Sigmoid colon (tissue), 7 donors: ENCODE data around the gene PLEKHG2. TPM values are rescaled to one million over a fixed set of nuclear protein-coding genes. Genes with fewer than 3 reads are reported as not detected.

ENCODE experiments used
- DNase-seq: peaks from one replicate; pipeline ENCODE4 v3.0.0-alpha.2; 2019
- H3K27ac ChIP-seq, 4 donors: fragments of 200-600 bp; sonication (generic); one replicate each; pipeline ENCODE4 v1.5.1; 2016 to 2019; ENCODE audit warnings: mild to moderate bottlenecking in 1 of 4
- H3K27me3 ChIP-seq, 3 donors: fragments of 200-600 bp; sonication (generic); one replicate each; pipeline ENCODE4 v1.5.1; 2019; ENCODE audit warnings: mild to moderate bottlenecking in 1 of 3
- H3K36me3 ChIP-seq, 4 donors: fragments of 200-600 bp; sonication (generic); one replicate each; pipeline ENCODE4 v1.5.1; 2016 to 2019
- H3K4me1 ChIP-seq, 4 donors: fragments of 200-600 bp; sonication (generic); one replicate each; pipeline ENCODE4 v1.5.1; 2017 to 2019
- H3K4me3 ChIP-seq, 4 donors: fragments of 200-600 bp; sonication (generic); one replicate each; pipeline ENCODE4 v1.5.1; 2017 to 2019; ENCODE audit warnings: mild to moderate bottlenecking in 2 of 4, moderate library complexity in 1 of 4
- H3K9me3 ChIP-seq, 4 donors: fragments of 200-600 bp in 3 of 4; sonication (generic) in 3 of 4; one replicate each; pipeline versions ENCODE4 v1.5.1 to v1.6.1; 2013 to 2019
- EP300 ChIP-seq, 4 donors: sonication (generic); formaldehyde crosslinking; IDR thresholded peaks; one replicate each; pipeline ENCODE4 v1.6.1; 2017; ENCODE audit warnings: antibody characterized with exemption in 4 of 4
- POLR2A ChIP-seq, 2 donors: fragments of 450-650 bp; IDR thresholded peaks; one replicate each; pipeline ENCODE4 v1.6.1; 2016; ENCODE audit warnings: antibody characterized with exemption in 2 of 2, mild to moderate bottlenecking in 2 of 2, moderate library complexity in 2 of 2
- POLR2AphosphoS5 ChIP-seq, 4 donors: sonication (generic); formaldehyde crosslinking; IDR thresholded peaks; one replicate each; pipeline ENCODE4 v1.6.1; 2017; ENCODE audit warnings: antibody characterized with exemption in 4 of 4
- whole genome bisulfite sequencing, 2 donors: extraction: QIAGEN DNeasy Blood & Tissue Kit; methylation state at CpG; one replicate each; pipeline ENCODE4 v1.1.7; 2013; 5-methylcytosine and 5-hydroxymethylcytosine counted together
- intact Hi-C: fragments of 100-400 bp; cut with DNase I; formaldehyde crosslinking; loops from one replicate; pipeline ENCODE4 v1.15.1; 2023
- polyA plus RNA-seq, 3 donors: library from polyadenylated mRNA; stranded (reverse); fragments of 200-250 nt; gene quantifications; one replicate each; pipeline ENCODE4 v1.2.3, GENCODE V29; 2013
- total RNA-seq, 4 donors: library from RNA; depleted of rRNA; stranded (reverse); fragments of >200 nt; gene quantifications; one replicate each; pipeline ENCODE4 v1.1.0, GENCODE V29; 2016
- TF ChIP-seq, protein P1 (sequence below), 4 experiments: fragments of 450-650 bp in 3 of 4; fragments of 200-600 bp in 1 of 4; IDR thresholded peaks; one replicate each; pipeline ENCODE4 v1.5.1; 2016 to 2019; ENCODE audit warnings: antibody characterized with exemption in 4 of 4, mild to moderate bottlenecking in 3 of 4, moderate library complexity in 2 of 4
- donor health status: healthy with polysubstance abuse.
- donor health status: Bipolar disorder and iron deficiency.
- donor health status: healthy.

The PLEKHG2 gene
- total and polyA plus RNA-seq, 7 donors = 0.60 to 28.8 (median 10.7) TPM

DNA sequence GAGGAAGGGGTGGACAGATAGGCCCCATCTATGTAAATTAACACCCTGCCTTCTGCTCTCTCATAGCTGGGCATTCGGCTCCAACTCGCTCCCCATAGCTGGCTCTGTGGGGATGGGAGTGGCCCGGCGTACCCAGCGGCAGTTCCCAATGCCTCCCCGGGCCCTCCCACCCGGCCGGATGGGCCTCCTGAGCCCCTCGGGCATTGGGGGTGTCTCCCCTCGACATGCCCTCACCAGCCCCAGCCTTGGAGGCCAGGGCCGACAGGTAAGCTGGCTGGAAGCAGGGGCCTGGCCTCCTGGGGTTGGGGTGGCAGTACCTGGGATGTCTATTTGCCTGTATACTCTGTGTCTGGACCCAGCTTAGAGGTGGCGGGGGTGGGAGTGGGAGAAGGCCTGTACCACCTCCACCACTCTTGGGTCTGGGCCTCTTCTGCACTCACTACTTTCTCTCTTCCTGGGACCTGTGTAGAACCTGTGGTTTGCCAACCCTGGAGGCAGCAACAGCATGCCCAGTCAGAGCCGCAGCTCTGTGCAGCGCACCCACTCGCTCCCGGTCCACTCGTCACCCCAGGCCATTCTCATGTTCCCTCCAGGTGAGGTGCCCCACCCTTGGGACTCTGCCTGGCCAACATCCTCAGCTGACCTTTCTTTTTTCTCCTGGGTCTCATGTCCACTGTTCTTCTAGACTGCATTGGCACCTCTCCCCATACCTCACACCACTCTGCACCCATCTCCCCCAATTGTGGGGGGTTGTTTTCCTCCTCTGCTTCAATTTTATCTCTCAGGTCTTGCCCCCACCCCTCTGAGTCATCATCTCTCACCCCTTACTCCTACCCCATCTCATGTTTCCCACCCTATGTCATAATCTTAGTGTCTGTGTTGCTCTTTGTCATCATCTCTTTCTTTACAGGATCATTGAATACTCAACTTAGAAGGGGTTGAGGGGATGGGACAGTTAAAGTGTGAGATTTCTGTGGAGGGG, 31.7 kb upstream of the PLEKHG2 start:
- intact Hi-C loops = no loop called here
- Histone ChIP-seq H3K27ac (peak overlapping the region; percentile 4 to 57 (median 20)), H3K4me1 (no peaks in the 10 kb centered on the region), H3K27me3 (no peaks in the 10 kb centered on the region), H3K9me3 (no peaks in the 10 kb centered on the region), H3K36me3 (peaks cover 69 to 100% (median 74%) of the 10 kb centered on the region in 4 donors), H3K4me3 (no peak overlapping the region)
- no peak for DNase-seq
- WGBS, 2 donors = 95 to 96% methylated on average over 17 of the region's 17 CpGs
- TF ChIP-seq POLR2AphosphoS5 (IDR thresholded peaks at IDR 0.05) (no peak), POLR2A (IDR thresholded peaks at IDR 0.05) (no peak), EP300 (IDR thresholded peaks at IDR 0.05) (no peak)
- TF ChIP-seq, protein P1, sequence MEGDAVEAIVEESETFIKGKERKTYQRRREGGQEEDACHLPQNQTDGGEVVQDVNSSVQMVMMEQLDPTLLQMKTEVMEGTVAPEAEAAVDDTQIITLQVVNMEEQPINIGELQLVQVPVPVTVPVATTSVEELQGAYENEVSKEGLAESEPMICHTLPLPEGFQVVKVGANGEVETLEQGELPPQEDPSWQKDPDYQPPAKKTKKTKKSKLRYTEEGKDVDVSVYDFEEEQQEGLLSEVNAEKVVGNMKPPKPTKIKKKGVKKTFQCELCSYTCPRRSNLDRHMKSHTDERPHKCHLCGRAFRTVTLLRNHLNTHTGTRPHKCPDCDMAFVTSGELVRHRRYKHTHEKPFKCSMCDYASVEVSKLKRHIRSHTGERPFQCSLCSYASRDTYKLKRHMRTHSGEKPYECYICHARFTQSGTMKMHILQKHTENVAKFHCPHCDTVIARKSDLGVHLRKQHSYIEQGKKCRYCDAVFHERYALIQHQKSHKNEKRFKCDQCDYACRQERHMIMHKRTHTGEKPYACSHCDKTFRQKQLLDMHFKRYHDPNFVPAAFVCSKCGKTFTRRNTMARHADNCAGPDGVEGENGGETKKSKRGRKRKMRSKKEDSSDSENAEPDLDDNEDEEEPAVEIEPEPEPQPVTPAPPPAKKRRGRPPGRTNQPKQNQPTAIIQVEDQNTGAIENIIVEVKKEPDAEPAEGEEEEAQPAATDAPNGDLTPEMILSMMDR (IDR thresholded peaks at IDR 0.05) = no peak

DNA sequence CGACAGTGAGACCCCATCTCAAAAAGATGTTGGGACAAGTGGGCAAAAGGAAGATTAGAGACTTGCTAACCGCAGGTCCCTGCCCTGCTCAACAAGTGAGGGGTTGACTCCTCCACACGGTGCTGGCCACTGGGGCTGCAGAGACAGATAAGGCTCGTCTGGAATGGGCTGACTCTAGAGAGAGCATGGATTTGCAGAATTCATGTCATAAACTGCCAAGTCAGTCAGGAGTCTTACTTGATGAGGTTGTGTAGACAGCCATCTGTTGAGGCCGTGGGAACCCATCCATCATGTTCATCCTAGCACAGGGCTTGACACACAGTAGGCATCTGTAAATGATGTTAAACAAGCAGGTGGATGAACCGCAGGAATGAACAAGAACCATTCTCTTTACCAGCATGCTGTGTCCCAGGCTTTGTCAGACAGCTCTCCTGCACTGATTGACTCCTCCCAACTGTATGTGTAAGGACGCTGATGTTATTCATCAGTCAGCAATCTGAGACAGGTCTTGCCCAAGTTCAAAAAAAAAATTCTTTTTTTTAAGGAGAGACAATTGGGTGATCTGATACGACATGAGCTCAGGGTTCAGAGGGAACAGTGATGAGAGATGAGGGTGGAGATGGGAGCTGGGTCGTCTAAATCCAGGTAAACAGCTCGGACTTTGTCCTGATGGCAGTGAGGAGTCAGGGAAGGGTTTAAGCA, 30.4 kb upstream of the PLEKHG2 start:
- H3K4me3 ChIP-seq = no peak overlapping the region
- H3K9me3 ChIP-seq = no peaks in the 10 kb centered on the region
- 77 to 86% methylated on average over 10 of the region's 10 CpGs for WGBS, 2 donors
- DNase-seq = no peak
- H3K27me3 ChIP-seq = no peaks in the 10 kb centered on the region
- H3K4me1 ChIP-seq = no peaks in the 10 kb centered on the region
- no peak for TF ChIP-seq POLR2AphosphoS5 (IDR thresholded peaks at IDR 0.05)
- TF ChIP-seq, protein P1 (IDR thresholded peaks at IDR 0.05) = no peak
- no peak for TF ChIP-seq EP300 (IDR thresholded peaks at IDR 0.05)
- no peak for TF ChIP-seq POLR2A (IDR thresholded peaks at IDR 0.05)
- intact Hi-C loops = no loop called here
- H3K36me3 ChIP-seq = peaks cover 65 to 100% (median 69%) of the 10 kb centered on the region in 4 donors
- H3K27ac ChIP-seq = no peak overlapping the region

DNA sequence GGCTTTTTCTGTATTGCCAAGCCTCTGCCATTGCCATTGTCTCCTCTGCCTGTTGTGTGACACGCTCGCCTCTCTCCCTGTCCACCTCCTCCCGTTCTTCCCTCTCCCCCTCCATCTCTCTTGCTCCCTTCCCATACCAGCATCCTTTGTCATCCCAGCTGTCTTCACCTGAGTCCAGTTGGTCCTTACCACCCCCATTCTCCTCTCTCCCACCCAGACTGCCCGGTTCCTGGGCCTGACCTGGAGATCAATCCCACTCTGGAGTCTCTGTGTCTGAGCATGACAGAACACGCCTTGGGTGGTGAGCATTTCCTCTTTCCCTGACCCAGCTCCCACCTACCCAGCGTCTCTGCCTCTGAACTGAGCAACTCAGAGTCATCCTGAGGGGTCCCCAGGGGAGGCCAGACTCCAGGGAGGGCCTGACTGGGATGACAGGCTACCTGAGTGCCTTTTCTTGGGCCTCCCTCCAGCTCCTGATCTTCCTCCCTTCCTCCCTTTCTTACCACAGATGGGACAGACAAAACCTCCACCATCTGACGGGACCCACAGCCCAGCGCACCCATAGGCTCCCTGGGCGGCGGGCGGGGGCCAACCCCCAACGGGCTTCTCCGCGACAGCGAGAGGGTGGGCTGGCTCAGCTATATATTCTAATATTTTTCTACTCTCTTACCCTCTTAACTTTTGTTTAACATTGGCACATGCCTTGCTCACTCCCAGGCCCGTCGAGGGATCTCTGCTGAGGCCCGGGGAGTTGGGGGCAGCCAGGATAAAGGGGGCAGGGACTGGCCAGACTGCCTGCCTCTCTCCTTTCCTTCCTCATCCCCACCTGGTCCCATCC, 29.3 kb upstream of the PLEKHG2 start:
- intact Hi-C loops = no loop called here
- no peaks in the 10 kb centered on the region for H3K9me3 ChIP-seq
- no peak for TF ChIP-seq POLR2AphosphoS5 (IDR thresholded peaks at IDR 0.05)
- no peak for TF ChIP-seq POLR2A (IDR thresholded peaks at IDR 0.05)
- TF ChIP-seq EP300 (IDR thresholded peaks at IDR 0.05) = no peak
- TF ChIP-seq, protein P1 (IDR thresholded peaks at IDR 0.05) = no peak
- peaks cover 58 to 100% (median 69%) of the 10 kb centered on the region in 4 donors for H3K36me3 ChIP-seq
- H3K4me3 ChIP-seq = no peak overlapping the region
- no peak for DNase-seq
- no peaks in the 10 kb centered on the region for H3K4me1 ChIP-seq
- H3K27ac ChIP-seq = no peak overlapping the region
- H3K27me3 ChIP-seq = no peaks in the 10 kb centered on the region
- WGBS, 2 donors = 93% methylated on average over 18 of the region's 18 CpGs

DNA sequence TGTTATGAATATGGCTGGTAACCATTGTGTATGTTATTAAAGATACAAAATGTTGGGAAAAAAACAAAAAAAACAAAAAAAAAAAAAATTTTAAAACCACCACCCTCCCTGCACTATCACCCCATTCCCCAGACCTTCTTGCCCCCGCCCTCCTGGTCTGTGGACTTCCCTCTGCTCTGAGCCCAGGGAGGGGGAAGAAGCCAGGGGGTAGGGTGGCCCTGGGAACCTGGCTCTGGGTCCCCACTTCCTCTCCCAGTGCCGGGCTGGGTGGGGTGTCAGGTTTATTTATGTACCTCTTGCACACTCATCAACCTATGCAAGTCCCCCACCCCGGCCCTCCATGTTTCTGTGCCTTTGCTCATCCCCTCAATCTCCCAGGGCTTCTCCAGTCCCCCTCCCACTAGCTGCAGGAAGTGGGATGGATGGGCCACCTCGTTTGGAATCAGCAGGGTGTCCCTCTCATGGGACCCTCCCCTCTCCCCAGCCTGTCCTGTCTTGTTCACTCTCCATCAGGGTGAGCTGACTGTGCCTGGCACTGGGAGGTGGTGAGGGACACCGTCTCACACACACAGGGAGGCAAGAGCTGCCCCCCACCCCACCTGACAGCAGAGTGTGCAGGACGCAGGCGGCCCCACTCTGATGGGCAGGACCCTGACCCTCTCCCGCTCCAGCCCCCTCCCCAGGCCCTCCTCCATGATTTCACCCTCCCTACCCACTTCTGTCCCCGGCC, 27.5 kb upstream of the PLEKHG2 start:
- H3K9me3 ChIP-seq = no peaks in the 10 kb centered on the region
- no peak overlapping the region for H3K27ac ChIP-seq
- 68 to 75% methylated on average over 9 of the region's 9 CpGs for WGBS, 2 donors
- no peaks in the 10 kb centered on the region for H3K27me3 ChIP-seq
- intact Hi-C loops = no loop called here
- DNase-seq = no peak
- TF ChIP-seq, protein P1 (IDR thresholded peaks at IDR 0.05) = no peak
- TF ChIP-seq POLR2AphosphoS5 (IDR thresholded peaks at IDR 0.05) (no peak), POLR2A (IDR thresholded peaks at IDR 0.05) (no peak), EP300 (IDR thresholded peaks at IDR 0.05) (no peak)
- H3K36me3 ChIP-seq = peaks cover 51 to 98% (median 62%) of the 10 kb centered on the region in 4 donors
- no peak overlapping the region for H3K4me3 ChIP-seq
- H3K4me1 ChIP-seq = peaks cover 0 to 9% (median 8%) of the 10 kb centered on the region in 4 donors
